D721Med (cell line): ENCODE results near the gene GRM7.

ENCODE experiments used
- DNase-seq: peaks from one replicate; pipeline ENCODE4 v3.0.0; 2011; ENCODE audit warnings: low spot score; ENCODE audit not compliant: insufficient read length
- FAIRE-seq: peaks from 2 replicates; lab custom pipeline; 2011; peaks lifted over from hg19 to GRCh38; lab: Jason Lieb, UNC
- CTCF ChIP-seq: IDR thresholded peaks from 2 replicates; pipeline ENCODE4 v1.5.1; 2012; ENCODE audit warnings: mild to moderate bottlenecking, control low read depth; ENCODE audit not compliant: insufficient read depth; ENCODE audit errors: missing control alignments

Gene GRM7

GRCh38 chr3:7754653-7755441 lies 893.9 kb downstream of the GRM7 start:
- no peak for TF ChIP-seq CTCF
- no peak for FAIRE-seq

GRCh38 chr3:7759630-7760029 lies 898.7 kb downstream of the GRM7 start:
- no peak for DNase-seq
- TF ChIP-seq CTCF: no peak
- FAIRE-seq: no peak

More at GRCh38 chr3:7754653-7755441, 893.9 kb downstream of the GRM7 start:
- no peak for DNase-seq

GRCh38 chr3:7760718-7761117 lies 899.8 kb downstream of the GRM7 start:
- FAIRE-seq: no peak
- no peak for TF ChIP-seq CTCF
- DNase-seq: no peak

- FAIRE-seq (no peak), DNase-seq (no peak)
- no peak for TF ChIP-seq CTCF
These were observed 903.2 kb downstream of the GRM7 start for GRCh38 chr3:7764115-7764514.

GRCh38 chr3:7766530-7766929 lies 905.6 kb downstream of the GRM7 start:
- DNase-seq (no peak), FAIRE-seq (no peak)
- TF ChIP-seq CTCF: no peak

GRCh38 chr3:7779331-7779730 lies 918.4 kb downstream of the GRM7 start:
- no peak for DNase-seq
- no peak for TF ChIP-seq CTCF
- FAIRE-seq: no peak

- FAIRE-seq (no peak), DNase-seq (no peak)
- no peak for TF ChIP-seq CTCF
These were observed 920.5 kb downstream of the GRM7 start for GRCh38 chr3:7781395-7781794.
